GM18951 (cell line): ENCODE data around the gene ACOXL.

ENCODE experiments used
- POLR2A ChIP-seq: IDR thresholded peaks from 4 replicates; pipeline ENCODE4 v1.6.1; 2011; ENCODE audit warnings: mild to moderate bottlenecking; ENCODE audit not compliant: insufficient read length, insufficient read depth; ENCODE audit errors: extremely low read depth
- in situ Hi-C: fragments of 300-500 bp; cut with MboI; formaldehyde crosslinking; loops from one replicate; pipeline ENCODE4 v1.12.0; 2022; ENCODE audit warnings: low sequenced_read_pairs, mixed read lengths, inconsistent platforms; ENCODE audit not compliant: unreplicated experiment

ACOXL gene

DNA sequence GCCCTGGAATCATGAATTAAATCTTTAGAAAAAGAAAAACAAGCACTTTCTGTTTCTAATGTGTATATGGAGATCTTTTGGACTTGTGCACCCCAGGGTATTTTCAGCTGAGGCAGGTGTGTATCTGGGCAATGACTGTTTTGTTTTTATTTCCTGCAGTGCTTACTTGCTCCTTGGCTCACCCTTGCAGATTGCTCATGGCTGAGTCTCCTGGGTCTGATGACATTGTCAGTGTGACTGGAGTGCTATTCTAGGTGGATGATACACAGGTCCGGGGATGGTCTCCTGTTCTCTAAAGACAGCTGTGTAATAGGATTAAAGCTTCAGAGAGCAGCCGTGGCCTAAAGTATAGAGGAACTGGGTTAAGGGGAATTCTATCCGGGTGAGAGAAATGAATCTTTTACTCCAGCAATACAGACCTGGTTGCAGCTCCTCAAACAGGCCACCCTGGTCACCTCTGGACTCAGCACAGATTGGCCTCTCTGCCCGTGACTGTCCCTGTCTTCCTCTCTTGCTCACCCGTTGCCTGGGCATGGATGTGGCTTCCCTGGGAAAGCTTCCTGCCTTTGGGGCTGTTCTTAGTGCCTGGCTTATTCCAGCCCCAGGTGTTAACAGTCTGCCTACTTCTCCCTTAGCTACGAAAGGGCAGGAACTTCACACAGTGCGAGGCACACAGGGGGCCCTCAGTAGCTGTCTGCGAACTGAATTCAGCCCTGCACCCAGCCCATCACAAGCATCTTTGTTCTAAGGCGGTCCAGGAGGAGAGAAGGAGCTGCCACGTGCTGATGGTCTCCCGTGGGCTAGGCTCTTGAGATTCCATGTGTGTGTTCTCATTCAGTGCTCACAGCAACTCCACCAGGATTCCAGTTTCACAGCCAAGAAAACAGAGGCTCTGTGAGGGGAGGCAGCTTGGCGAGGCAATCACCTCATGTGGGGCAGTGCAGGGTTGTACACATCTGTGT, 84.3 kb downstream of the ACOXL start:
- in situ Hi-C loops = loop anchor here (10.0 to 25.0 kb wide), 2 partner anchors 298 to 896 kb away; no protein-coding TSS in a partner anchor
- TF ChIP-seq POLR2A = no peak

DNA sequence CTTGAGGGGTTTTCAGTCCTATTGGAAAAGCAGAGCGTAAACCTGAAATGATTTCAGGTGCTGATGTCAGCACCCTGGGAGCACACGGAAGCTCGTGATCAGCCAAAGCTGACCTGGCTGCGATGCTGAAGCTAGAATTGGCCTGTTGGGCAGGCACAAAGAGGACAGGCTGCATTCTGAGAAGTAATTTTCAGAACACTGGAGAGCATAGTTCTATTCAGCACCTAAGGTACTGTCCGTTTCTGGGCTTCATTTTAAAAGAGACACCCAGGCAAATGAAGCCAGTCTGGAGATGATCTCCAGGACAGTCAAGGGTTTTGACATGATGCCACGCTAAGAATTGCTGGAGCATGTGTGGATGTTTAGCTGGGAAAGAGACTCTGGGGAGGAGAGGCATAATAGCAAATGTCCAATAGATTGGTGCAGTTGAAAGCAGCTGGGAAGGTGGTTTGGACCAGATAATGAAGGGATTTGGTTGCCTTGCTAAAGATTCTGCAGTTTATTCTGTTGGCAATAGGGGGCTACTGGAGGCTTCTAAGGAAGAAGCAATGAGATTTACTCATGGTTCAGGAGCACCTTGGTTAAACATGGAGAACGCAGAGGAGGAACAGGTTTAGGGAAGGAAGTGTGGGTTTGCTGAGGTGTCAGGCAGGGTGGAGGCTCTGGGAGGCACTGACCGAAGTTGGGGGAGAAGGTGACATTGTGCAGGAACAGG, 86.6 kb downstream of the ACOXL start:
- in situ Hi-C loops = loop anchor here (10.0 to 25.0 kb wide), 2 partner anchors 296 to 893 kb away; no protein-coding TSS in a partner anchor

GRCh38 chr2:110819711-110820110, 87.3 kb downstream of the ACOXL start:
- in situ Hi-C loops = loop anchor here (10.0 to 25.0 kb wide), 2 partner anchors 295 to 893 kb away; no protein-coding TSS in a partner anchor
- TF ChIP-seq POLR2A = no peak

More for the DNA sequence above, 86.6 kb downstream of the ACOXL start:
- TF ChIP-seq POLR2A = no peak

GRCh38 chr2:110820128-110820527, 87.8 kb downstream of the ACOXL start:
- in situ Hi-C loops = loop anchor here (25.0 kb wide), 1 partner anchor 892 kb away; no protein-coding TSS in a partner anchor
- no peak for TF ChIP-seq POLR2A

- in situ Hi-C loops = loop anchor here (25.0 kb wide), 1 partner anchor 889 kb away; no protein-coding TSS in a partner anchor
- no peak for TF ChIP-seq POLR2A
These were observed 90.8 kb downstream of the ACOXL start for GRCh38 chr2:110823165-110823564.

DNA sequence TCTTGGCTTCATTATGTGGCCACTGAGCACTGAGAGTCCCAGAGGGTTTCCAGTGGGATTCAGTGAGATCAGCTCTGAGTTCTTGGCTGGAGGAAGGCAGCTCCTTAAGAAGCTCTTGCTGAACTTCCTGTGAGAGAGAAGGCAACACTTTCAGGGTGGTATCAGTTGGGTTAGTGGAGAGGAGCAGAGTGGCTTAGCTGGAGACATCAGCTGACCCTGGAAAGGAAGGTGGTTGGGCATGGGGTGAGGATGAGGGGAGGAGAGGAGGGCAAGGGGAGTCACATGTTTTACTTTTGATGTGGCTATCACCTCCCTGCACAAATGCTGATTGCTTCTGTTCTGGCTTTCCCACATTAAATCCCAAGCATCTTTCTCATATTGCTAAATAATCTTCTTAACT, 95.1 kb downstream of the ACOXL start:
- in situ Hi-C loops = no loop called here
- TF ChIP-seq POLR2A = no peak

GRCh38 chr2:110828330-110828729, 96.0 kb downstream of the ACOXL start:
- TF ChIP-seq POLR2A = no peak
- in situ Hi-C loops = no loop called here

DNA sequence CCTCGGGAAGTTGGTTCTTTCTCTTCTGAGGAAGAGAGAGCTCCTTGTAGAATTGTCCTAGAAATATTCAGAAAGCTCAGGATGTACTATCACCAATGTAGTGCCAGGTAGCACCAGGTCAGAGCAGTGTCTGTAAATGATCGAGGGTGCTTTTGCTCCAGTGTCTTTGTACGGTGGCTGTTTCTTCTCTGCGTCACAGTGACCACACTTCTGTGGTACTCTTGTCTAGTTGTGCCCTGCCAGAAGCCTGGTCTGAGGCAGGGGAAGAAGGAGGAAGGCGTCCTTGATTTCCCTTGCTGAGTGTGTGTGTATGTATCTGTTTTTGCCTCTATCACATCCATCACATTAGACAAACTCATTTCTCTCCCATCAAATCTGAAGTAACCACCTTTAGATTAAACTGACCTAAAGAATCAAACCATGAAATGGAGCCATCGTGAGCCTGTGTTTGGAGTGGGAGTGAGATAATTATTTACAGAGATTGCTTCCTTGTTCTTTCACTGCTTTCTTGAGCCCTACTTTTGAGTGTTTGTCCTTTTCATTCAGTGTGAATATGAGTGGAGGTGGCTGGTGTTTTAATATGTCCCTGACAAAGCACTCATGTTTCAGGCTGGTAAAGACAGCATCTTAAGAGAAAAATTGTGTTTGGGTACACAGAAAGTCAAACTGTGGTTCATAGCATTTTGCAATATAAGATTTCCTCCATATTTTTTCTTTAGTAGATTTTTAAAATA, 97.2 kb downstream of the ACOXL start:
- no peak for TF ChIP-seq POLR2A

GRCh38 chr2:110832740-110833139, 100.4 kb downstream of the ACOXL start:
- in situ Hi-C loops = no loop called here

More for the DNA sequence above, 97.2 kb downstream of the ACOXL start:
- in situ Hi-C loops = no loop called here

DNA sequence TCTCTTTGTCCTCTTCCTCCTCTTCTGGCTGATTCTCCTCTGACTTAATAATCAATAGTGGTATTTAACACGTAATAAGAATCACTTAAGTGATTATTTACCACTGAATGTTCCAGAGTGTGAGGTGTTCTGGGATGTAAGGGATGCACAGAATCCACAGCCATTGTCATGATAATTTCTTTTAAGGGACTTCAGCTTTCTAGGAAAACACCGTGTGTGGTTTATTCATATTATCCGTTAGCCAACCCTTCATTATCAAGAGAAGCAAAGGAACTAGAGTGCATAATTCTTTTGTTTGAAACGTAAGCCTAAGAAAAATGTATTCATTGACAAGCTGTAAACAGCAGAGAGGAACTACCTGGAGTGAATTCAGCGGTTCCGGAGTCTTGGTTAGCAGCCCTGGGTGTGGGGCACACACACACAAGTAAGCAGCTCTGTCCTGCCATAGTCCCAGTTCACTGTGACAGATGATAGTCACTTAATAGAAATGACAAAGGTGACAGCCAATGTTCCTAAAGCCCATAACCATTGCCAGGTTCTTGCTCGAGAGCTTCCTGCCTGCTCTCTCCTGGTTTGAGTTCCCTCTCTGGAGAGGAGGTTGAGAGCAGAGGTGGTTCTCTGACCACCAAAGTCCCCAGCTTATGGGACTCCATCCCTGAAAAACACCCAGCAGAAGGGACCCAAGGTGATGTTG, 101.9 kb downstream of the ACOXL start:
- TF ChIP-seq POLR2A = no peak
- in situ Hi-C loops = no loop called here

More at GRCh38 chr2:110832740-110833139, 100.4 kb downstream of the ACOXL start:
- TF ChIP-seq POLR2A = no peak

DNA sequence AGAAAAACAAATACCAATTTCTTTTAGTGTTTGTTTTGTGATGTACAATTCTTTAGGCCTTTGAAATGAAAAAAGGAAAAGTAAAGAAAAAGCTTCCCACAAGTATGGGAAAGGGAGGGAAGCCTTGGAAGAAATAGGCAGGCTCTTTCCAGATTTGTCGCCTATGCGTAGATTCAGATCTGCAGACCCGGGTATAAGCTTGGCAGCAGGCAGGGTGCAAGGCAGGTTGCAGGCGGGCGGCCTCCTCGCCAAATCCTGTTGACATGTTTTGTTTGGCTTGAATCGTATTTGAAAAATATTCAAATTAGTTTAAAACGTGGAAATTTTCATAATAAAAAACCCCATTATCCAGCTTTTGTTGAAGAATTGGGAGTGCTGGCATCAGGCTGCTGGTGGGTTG, 104.3 kb downstream of the ACOXL start:
- in situ Hi-C loops = no loop called here
- no peak for TF ChIP-seq POLR2A
